Astrocyte of the cerebellum (primary cell): ENCODE data around the gene TTI1.
"Not testable (repeated sequence)": the region's sequence is repeated elsewhere in the genome, so short reads cannot be mapped to it uniquely, and the experiment has no call there.

Experiments
- DNase-seq: peaks from one replicate; pipeline ENCODE4 v3.0.0-alpha.2; 2011; ENCODE audit warnings: low read depth
- H3K4me3 ChIP-seq: 2 replicates; pipeline ENCODE4 v1.5.1; 2011; ENCODE audit warnings: mild to moderate bottlenecking, low read depth, low read length, moderate library complexity
- CTCF ChIP-seq: IDR thresholded peaks from 2 replicates; pipeline ENCODE4 v1.5.1; 2012; ENCODE audit warnings: low read length, low read depth, moderate library complexity, mild to moderate bottlenecking; ENCODE audit errors: missing control alignments
- in situ Hi-C: cut with HindIII; loops from 2 replicates; pipeline ENCODE4 v1.10.0; 2017; ENCODE audit warnings: low sequenced_read_pairs

TTI1 gene

GRCh38 chr20:37970856-37971245, 62.4 kb downstream of the TTI1 start:
- no peak overlapping the region for H3K4me3 ChIP-seq
- TF ChIP-seq CTCF = no peak
- DNase-seq = no peak
- in situ Hi-C loops = no loop called here

GRCh38 chr20:37969949-37970855, 63.1 kb downstream of the TTI1 start:
- in situ Hi-C loops = no loop called here
- no peak overlapping the region for H3K4me3 ChIP-seq
- DNase-seq = no peak
- no peak for TF ChIP-seq CTCF

- in situ Hi-C loops = no loop called here
- no peak for TF ChIP-seq CTCF
Observed at GRCh38 chr20:37968841-37969401, 64.3 kb downstream of the TTI1 start.

GRCh38 chr20:37963483-37963882, 69.8 kb downstream of the TTI1 start:
- H3K4me3 ChIP-seq, in situ Hi-C loops, DNase-seq: not testable (repeated sequence)

More at GRCh38 chr20:37968841-37969401, 64.3 kb downstream of the TTI1 start:
- no peak overlapping the region for H3K4me3 ChIP-seq
- DNase-seq = no peak

- no peak for TF ChIP-seq CTCF
- H3K4me3 ChIP-seq = no peak overlapping the region
- no peak for DNase-seq
- in situ Hi-C loops = no loop called here
Observed at GRCh38 chr20:37961066-37961465, 72.2 kb downstream of the TTI1 start.

GRCh38 chr20:37958856-37959520, 74.3 kb downstream of the TTI1 start:
- in situ Hi-C loops = no loop called here

More at GRCh38 chr20:37958856-37959520, 74.3 kb downstream of the TTI1 start:
- no peak for TF ChIP-seq CTCF
- no peak for DNase-seq
- H3K4me3 ChIP-seq = no peak overlapping the region
